Peyer's patch (tissue), 4 donors: ENCODE data around the gene OPRL1.

Experiments
- POLR2A ChIP-seq, 2 donors: fragments of 450-650 bp; IDR thresholded peaks; one replicate each; pipeline ENCODE4 v1.5.1; 2017; ENCODE audit warnings: antibody characterized with exemption in 2 of 2, mild to moderate bottlenecking in 2 of 2, moderate library complexity in 2 of 2
- TF ChIP-seq, protein P1 (sequence below), 6 experiments: fragments of 450-650 bp in 4 of 6; fragments of 200-600 bp in 2 of 6; sonication (generic) in 1 of 6; IDR thresholded peaks; one replicate each; pipeline ENCODE4 v1.5.1; 2017 to 2019; ENCODE audit warnings: antibody characterized with exemption in 6 of 6, mild to moderate bottlenecking in 3 of 6, moderate library complexity in 1 of 6

DNA sequence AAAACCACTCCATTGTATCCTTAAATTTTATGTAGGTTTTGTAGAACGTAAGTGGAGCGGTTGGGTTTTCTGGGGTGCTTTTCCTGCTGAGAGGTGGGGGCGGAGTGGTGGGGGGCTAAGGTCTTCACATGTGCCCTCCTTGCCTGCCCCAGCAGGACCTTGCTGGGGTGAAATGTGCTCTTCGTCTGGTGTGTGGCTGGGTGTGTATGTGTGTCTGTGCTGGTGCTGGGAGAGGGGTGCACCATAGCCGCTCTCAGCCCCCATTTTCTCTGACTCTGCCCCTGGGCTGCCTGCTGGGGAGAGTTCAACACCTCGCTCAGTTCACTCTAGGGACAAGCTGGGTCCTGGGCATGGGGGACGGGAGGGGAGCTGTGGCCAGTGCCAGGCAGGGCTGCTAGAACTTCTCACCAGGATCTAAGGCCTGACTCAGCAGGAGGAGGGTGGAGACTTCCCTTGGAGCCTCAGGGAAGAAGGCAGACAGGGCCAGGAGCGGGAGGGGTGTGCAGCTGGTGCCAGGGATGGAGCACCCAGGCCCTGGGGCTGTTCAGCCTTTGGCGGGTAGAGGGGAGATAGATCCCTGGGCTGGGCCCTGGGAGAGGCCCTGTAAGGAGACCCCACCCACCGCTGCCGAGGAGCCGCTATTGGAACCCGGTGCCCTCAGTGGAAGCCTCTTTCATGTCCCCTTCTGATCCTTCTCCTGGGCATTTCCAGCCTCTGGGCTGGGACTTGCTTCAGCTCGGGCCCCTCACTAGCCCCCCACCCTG is 35.2 kb upstream of the OPRL1 start:
- TF ChIP-seq POLR2A (IDR thresholded peaks at IDR 0.05): no peak
- TF ChIP-seq, protein P1, sequence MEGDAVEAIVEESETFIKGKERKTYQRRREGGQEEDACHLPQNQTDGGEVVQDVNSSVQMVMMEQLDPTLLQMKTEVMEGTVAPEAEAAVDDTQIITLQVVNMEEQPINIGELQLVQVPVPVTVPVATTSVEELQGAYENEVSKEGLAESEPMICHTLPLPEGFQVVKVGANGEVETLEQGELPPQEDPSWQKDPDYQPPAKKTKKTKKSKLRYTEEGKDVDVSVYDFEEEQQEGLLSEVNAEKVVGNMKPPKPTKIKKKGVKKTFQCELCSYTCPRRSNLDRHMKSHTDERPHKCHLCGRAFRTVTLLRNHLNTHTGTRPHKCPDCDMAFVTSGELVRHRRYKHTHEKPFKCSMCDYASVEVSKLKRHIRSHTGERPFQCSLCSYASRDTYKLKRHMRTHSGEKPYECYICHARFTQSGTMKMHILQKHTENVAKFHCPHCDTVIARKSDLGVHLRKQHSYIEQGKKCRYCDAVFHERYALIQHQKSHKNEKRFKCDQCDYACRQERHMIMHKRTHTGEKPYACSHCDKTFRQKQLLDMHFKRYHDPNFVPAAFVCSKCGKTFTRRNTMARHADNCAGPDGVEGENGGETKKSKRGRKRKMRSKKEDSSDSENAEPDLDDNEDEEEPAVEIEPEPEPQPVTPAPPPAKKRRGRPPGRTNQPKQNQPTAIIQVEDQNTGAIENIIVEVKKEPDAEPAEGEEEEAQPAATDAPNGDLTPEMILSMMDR (IDR thresholded peaks at IDR 0.05): no peak
